Measurements from ENCODE around the gene ACAN. TPM values are rescaled to one million over a fixed set of nuclear protein-coding genes. Genes with fewer than 3 reads are reported as not detected.

Gene ACAN
- total and polyA plus RNA-seq, 8 donors = under 0.01 to 2.0 (median 0.40) TPM; not detected in 4

DNA sequence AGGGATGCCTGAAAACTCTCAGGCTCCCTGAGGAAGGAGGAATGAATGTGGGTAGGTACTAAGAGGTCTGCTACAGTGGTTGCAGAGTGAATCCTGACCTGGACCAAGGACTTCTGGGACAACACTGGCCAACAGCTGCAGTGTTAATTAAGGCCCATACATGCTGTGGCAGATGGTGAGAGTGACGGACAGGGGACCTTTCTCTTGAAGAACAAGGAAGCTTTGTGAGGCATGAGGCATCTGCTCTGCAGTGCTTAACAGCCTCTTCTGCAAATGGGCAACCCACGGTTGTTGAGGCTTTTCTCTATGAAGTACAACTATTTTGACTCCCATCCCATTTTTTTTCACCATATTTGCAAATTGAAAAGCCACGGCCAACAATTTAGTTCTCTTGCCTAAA, 26.6 kb upstream of the ACAN start:
- 63 to 73% (median 66%) methylated on average over 3 of the region's 3 CpGs for WGBS, 5 donors
- intact Hi-C loops (cut with DNase I; ENCODE audit: low total_unique reads) = no loop called here
- no peak overlapping the region for H3K4me3 ChIP-seq
- H3K9me3 ChIP-seq = peaks cover 0 to 21% (median 10%) of the 10 kb centered on the region in 4 donors
- no peaks in the 10 kb centered on the region for H3K36me3 ChIP-seq
- H3K4me1 ChIP-seq = no peaks in the 10 kb centered on the region
- no peak overlapping the region for H3K27ac ChIP-seq
- peaks cover 0 to 16% (median 0%) of the 10 kb centered on the region in 3 donors for H3K27me3 ChIP-seq
- TF ChIP-seq POLR2A (IDR thresholded peaks at IDR 0.05) (no peak), EP300 (IDR thresholded peaks at IDR 0.05) (no peak), POLR2AphosphoS5 (IDR thresholded peaks at IDR 0.05) (no peak)
- TF ChIP-seq, protein P1, sequence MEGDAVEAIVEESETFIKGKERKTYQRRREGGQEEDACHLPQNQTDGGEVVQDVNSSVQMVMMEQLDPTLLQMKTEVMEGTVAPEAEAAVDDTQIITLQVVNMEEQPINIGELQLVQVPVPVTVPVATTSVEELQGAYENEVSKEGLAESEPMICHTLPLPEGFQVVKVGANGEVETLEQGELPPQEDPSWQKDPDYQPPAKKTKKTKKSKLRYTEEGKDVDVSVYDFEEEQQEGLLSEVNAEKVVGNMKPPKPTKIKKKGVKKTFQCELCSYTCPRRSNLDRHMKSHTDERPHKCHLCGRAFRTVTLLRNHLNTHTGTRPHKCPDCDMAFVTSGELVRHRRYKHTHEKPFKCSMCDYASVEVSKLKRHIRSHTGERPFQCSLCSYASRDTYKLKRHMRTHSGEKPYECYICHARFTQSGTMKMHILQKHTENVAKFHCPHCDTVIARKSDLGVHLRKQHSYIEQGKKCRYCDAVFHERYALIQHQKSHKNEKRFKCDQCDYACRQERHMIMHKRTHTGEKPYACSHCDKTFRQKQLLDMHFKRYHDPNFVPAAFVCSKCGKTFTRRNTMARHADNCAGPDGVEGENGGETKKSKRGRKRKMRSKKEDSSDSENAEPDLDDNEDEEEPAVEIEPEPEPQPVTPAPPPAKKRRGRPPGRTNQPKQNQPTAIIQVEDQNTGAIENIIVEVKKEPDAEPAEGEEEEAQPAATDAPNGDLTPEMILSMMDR (IDR thresholded peaks at IDR 0.05) = no peak
- peak in 1 of 2 donors; percentile 11 for DNase-seq

DNA sequence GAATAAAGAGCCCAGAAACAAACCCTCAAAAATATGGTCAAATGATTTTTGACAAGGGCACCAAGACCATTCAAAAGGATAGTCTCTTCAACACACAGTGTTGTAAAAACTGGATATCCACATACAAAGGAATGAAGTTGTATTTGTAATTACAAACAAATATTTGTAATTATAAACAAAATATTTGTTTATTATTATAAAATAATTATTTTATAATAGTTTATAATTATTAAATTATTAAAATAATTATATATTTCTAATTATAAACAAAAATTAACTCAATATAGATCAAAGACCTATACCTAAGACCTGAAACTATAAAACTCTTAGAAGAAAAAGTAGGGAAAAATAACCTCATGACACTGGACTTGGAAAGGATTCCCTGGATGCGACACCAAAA, 23.3 kb upstream of the ACAN start:
- H3K4me1 ChIP-seq = no peaks in the 10 kb centered on the region
- 83 to 98% (median 94%) methylated on average over 1 of the region's 1 CpG for WGBS, 5 donors
- no peak overlapping the region for H3K27ac ChIP-seq
- H3K9me3 ChIP-seq = peaks cover 0 to 19% (median 10%) of the 10 kb centered on the region in 4 donors
- H3K36me3 ChIP-seq = no peaks in the 10 kb centered on the region
- intact Hi-C loops (cut with DNase I; ENCODE audit: low total_unique reads) = no loop called here
- DNase-seq = no peak
- H3K4me3 ChIP-seq = no peak overlapping the region
- no peak for TF ChIP-seq POLR2A (IDR thresholded peaks at IDR 0.05)
- TF ChIP-seq POLR2AphosphoS5 (IDR thresholded peaks at IDR 0.05) = no peak
- TF ChIP-seq EP300 (IDR thresholded peaks at IDR 0.05) = no peak
- TF ChIP-seq, protein P1 (IDR thresholded peaks at IDR 0.05) = no peak
- peaks cover 0 to 16% (median 0%) of the 10 kb centered on the region in 3 donors for H3K27me3 ChIP-seq

DNA sequence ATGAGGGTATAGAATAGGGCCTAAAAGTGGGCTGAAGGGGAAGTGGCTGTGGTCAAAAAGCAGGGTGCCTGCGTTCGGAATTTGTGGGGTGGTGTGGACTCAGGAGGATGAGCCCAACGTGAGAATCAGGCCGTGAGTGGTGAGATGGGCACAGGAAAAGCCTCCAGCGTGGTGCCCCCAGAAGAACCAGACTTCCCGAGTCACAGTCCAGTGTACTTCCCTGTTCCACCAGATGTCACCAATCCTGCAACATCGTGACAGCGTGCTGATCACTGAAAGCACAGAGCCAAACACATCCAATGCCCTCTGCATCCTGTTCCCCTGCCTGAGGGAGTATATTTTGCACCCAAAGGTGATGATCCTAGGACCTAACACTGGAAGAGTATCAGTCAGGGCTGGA, 20.8 kb upstream of the ACAN start:
- peaks cover 0 to 6% (median 0%) of the 10 kb centered on the region in 4 donors for H3K9me3 ChIP-seq
- intact Hi-C loops (cut with DNase I; ENCODE audit: low total_unique reads) = no loop called here
- WGBS, 5 donors = 64 to 70% (median 68%) methylated on average over 8 of the region's 8 CpGs
- H3K4me3 ChIP-seq = no peak overlapping the region
- peaks cover 0 to 16% (median 0%) of the 10 kb centered on the region in 3 donors for H3K27me3 ChIP-seq
- DNase-seq = no peak
- no peaks in the 10 kb centered on the region for H3K36me3 ChIP-seq
- no peaks in the 10 kb centered on the region for H3K4me1 ChIP-seq
- H3K27ac ChIP-seq = no peak overlapping the region
- TF ChIP-seq, protein P1 (IDR thresholded peaks at IDR 0.05) = no peak
- TF ChIP-seq POLR2AphosphoS5 (IDR thresholded peaks at IDR 0.05) (no peak), POLR2A (IDR thresholded peaks at IDR 0.05) (no peak), EP300 (IDR thresholded peaks at IDR 0.05) (no peak)

DNA sequence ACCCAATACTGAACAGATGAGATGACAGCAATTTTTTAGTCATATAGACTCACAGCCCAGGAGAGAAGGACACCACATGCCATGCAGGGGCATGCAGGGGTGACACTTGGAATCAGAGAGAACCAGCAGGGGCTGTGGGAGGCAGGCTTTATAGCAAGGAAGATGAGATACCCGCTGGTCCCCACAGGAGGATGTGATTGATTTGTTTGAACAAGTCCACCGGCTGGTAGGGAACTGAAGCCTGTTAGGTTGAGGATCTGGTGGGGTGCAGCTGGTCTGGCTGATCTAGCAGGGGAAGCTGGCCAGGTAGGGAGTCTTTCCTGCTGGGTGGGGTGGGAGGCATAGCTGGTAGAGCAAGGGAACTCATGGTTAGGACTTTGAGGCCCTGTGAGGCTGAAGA, 18.0 kb upstream of the ACAN start:
- Histone ChIP-seq H3K27ac (no peak overlapping the region), H3K27me3 (peaks cover 0 to 4% (median 0%) of the 10 kb centered on the region in 3 donors), H3K36me3 (no peaks in the 10 kb centered on the region), H3K4me3 (no peak overlapping the region), H3K9me3 (peaks cover 0 to 6% (median 0%) of the 10 kb centered on the region in 4 donors), H3K4me1 (no peaks in the 10 kb centered on the region)
- WGBS, 5 donors = 34 to 46% (median 36%) methylated on average over 2 of the region's 2 CpGs
- TF ChIP-seq POLR2A (IDR thresholded peaks at IDR 0.05) (no peak), POLR2AphosphoS5 (IDR thresholded peaks at IDR 0.05) (no peak), EP300 (IDR thresholded peaks at IDR 0.05) (no peak)
- TF ChIP-seq, protein P1 (IDR thresholded peaks at IDR 0.05) = no peak
- intact Hi-C loops (cut with DNase I; ENCODE audit: low total_unique reads) = no loop called here
- no peak for DNase-seq

Data from stomach (tissue), 9 donors.